ENCODE measurements around the gene RBM20.
"Not testable (repeated sequence)": the region's sequence is repeated elsewhere in the genome, so short reads cannot be mapped to it uniquely, and the experiment has no call there.

RBM20 gene

DNA sequence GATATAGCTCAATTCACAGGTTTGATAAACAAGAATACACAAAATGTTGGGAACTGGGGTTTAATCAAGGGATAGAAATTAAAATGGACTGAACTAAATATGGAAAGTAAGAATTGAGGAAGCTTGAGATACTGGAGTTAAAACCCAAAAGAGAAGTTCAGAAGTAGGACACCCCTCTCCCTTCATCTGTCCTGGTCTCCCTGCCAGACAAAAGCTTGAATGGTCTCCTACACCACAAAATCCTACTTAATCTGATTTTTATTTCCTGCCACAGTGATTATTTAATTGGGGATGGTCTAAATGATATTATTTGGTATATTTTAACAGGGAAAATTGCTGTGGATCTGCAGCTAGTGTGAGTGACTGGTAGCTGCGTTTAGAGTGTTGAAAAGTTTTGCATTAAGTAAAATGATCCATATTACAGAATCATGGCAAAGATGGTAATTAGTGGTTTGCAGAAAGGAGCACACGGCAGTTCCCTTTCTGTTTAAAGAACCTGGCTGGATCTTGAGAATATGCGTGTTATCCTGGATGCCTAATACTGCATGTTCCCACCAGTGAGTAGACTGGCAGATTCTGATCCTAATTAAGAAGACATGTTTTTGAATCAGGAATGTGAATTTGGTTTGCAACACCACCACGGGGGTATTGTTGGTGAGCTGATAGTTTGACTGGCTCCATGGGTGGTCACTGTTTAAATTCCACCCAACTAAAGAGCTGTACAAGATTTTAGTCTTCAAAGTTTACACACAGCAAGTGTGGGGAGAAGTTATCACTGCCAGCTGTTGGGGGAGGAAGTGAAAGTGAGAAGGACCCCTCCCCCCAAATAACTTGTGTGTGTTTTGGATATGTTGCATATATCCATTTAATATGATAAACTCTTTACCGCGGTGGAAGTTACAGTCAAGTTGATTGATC, 5.5 kb downstream of the RBM20 start:
- DNase-seq (ENCODE audit: low read depth), result no peak

DNA sequence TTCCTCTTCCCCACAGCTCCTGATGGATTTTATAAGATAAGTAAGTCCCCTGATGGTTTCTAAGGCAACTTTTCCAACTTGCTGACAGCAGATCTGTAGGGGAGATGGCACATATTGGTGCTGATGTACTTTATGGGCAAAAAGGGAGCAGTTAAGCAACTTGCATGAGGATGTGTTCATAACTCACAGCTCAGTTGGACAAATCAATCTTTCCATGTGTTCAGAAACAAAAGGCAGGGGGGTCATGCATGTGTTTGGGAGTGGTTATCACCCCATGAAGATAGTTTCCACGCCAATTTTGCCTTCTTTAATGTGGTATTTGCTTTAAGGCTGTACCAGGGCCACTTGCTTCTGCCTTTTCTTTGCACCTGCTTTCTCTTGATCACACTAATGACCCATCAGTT, 6.1 kb downstream of the RBM20 start:
- no peak for DNase-seq (ENCODE audit: low read depth)

DNA sequence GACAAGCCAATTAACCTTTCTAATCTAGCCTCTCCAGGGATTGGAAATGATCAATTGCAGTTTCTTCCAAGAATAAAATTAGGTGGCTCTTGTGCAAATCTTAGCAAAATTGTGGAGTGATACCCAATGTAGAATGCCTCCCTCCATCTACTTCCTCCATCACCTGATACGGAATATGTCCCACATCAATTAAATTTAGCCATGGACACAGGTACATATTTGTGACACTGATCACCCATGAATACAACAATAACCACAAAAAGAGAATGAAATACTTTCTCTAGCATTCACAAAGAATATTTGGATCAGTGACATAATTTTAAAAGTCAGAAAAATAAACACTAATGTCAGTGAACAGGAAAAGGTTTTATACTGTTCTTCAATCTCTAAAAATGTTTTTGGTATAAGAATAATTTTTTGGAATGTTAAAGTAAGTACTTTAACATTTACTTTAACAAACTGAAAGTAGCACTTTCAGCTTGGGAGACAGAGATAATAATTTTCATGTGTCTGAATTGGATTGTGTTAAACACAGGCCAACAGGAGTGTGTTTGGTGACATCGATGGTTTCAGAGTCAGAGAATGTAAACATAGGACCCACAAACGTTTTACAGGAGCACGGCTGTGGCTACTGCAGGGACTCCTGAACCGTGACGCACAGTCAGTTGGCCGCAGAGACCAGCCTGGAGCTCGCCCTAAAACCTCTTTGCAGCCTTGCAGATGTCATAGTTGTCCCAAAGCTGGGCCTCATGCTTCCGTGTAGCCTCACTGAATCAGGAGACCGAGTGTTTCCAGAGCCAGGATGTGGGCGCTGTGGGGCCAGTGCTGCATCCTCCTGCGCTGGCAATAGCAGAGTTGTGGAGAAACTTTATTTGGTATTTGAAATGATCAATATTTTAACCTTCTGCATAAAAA, 7.2 kb downstream of the RBM20 start:
- no peak for DNase-seq (ENCODE audit: low read depth)

DNA sequence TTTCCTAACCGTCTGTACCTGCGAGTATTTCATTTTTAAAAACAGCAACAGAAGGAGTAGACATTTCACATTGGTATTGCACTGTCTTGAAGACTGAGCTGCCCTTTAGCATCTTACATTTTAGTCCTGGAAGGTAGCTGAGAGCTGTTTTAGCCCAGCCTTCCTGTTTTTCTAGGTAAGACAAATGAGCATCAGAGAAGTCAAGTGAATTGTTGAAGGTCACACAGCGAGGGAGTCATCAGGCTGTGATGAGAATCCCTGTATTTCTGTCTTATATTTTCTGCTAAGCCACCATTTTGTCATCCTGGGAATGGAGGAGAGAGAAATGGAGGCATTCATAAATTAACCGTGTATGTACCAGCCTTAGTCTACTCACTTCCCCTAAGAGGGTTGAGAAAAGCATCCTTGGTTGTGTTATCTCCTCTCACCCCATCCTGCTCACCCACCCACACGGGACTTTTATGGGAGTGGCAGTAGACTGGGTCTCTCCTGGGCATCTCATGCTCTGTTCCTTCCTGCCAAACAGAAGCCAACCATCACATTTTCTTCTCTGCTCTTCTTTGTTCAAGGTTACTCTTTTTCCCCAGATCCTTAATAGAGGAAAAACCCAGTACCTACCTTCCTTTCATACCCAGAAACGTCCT, 8.5 kb downstream of the RBM20 start:
- no peak for DNase-seq (ENCODE audit: low read depth)

DNA sequence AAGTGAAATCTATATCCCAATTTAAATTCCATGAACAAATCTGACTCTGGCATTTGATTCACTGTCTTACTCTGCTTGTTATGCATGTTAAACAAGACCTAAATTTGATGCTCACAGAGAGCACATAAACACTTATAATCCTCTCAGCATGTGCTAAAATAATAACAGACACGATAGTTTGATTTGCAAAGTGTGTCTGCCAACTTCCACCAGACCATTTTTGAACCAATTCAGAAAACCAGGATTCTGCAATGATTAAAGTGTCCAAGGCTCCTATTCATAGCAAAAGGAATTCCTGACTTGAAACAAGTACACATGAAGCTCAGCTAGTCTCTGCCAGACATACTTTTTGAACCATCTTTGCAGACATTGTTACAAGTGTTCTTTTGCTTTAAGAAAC, 11.2 kb downstream of the RBM20 start:
- no peak for DNase-seq (ENCODE audit: low read depth)

DNA sequence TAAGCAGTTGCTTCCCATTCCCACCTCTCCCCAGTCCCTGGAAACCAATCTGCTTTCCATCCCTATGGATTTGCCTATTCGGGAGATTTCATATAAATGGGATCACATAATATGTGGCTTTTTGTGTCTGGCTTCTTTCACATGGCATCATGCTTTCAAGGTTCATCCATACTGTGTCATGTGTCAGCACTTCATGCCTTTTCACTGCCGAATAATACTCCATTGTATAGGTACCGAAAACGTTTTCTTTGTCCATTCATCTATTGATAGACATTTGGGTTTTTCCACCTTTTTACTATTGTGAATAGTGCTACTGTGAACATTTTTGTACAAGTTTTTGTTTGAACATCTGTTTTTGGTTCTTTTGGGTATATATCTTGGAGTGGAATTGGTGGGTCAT, 12.5 kb downstream of the RBM20 start:
- no peak for DNase-seq (ENCODE audit: low read depth)

DNA sequence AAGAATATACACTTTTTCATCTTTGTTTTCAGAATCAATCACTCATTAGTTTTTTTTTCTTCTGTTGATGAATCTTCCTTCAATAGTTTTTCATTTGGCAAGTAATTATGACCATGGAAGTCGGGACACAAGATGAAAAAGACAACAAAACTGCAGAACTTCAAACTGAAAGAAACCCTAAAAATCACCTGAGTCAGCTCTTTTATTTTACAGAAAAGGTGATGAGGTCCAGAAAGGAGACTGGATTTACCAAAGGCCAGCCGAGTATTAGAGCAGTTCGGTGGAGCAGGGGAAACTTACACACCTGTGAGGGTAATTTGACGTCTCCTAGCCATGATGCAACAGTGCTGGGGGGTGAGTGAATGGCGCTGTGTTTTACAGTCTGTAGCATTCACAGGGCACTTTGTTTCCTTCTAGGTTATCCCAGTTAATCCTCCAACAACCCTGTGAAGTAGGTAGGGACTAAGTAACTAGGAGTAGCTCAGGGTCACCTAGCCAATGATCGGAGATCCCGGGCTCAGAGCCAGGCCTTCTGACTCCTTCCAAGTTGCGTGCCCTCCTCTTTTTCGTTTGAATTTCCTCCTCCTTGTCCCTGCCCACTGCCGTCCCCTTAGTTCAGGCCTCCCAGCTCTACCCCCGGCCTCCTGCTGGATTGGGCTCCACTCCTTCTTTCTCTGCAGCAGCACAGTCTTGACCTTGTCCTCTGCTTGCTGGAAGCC, 14.0 kb downstream of the RBM20 start:
- DNase-seq (ENCODE audit: low read depth), result no peak

DNA sequence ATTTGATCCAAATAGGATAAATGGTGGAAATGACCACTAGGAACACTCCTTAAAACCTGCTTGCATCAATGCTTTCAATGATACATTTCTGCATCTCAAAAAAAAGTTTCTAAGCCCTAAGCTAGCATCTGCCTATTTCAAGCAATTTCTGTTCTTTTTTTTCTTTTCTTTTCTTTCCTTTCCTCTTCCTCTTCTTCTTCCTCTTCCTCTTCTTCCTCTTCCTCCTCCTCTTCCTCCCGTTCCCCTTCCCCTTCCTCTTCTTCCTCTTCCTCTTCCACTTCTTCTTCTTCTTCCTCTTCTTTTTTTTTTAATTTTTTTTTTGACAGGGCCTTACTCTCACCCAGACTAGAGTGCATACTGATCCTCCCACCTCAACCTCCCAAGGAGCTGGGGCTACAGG, 15.4 kb downstream of the RBM20 start:
- no peak for DNase-seq (ENCODE audit: low read depth)

DNA sequence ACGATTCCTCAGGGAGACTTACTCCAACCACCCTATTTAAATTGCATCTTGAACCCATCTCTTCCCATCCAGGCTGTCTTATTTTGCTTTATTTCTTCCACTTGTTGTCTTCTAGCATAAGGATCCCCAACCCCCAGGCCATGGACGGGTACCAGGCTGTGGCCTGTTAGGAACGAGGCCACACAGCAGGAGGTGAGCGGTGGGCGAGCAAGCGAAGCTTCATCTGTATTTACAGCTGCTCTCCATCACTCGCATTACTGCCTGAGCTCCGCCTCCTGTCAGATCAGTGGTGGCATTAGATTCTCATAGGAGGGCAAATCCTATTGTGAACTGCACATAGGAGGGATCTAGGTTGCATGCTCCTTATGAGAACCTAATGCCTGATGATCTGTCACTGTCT, 16.2 kb downstream of the RBM20 start:
- DNase-seq (ENCODE audit: low read depth), result not testable (repeated sequence)

DNA sequence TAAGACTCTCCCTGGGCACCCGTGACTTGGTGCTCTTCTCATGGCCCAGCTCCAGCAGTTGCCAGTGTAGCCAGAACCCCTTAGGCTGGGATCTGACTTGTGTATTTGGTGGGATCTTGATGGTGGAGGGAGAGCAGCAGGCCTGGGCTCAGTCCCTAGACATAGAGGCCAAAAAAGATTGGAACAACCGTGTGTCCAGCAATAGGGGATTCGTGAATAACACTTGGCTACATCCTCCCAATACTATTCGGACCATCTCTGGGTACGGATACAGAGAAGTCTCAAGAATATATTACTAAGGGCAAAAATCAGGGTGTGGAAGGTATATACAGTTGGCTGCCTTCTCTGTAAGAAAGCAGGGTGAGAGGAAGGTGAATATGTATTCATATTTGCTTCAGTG, 17.2 kb downstream of the RBM20 start:
- DNase-seq (ENCODE audit: low read depth), result no peak

DNA sequence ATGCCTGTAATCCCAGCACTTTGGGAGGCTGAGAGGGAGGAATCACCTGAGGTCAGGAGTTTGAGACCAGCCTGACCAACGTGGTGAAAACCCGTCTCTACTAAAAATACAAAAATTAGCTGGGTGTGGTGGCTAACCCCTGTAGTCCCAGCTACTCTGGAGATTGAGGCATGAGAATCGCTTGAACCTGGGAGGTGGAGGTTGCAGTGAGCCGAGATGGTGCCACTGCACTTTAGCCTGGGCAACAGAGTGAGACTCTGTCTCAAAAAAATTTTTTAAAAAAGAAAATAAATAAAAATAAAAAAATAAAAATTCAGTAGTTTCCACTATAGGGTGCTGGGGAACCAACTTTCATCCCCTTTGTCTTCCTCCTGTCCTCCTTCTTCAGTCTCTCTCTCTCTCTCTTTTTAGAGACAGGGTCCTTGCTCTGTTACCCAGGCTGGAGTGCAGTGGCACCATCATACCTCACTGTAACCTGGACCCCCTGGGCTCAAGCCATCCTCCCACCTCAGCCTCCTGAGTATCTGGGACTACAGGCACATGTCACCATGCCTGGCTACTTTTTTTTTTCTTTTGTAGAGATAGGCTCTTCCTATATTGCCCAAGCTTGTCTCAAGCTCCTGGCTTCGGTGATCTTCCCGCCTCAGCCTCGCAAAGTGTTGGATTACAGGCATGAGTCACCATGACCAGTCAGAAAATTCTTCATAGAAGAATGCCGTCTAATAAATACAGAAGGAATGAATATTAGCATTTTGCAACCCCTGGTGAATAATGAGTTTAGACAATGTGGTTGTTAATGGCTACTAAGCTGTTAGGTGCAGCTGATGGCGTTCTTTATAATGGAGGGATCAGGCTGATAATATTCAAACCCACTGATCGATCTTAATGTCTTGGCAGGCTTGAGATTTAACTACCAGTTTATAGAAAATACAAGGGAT, 20.6 kb downstream of the RBM20 start:
- no peak for DNase-seq (ENCODE audit: low read depth)

DNA sequence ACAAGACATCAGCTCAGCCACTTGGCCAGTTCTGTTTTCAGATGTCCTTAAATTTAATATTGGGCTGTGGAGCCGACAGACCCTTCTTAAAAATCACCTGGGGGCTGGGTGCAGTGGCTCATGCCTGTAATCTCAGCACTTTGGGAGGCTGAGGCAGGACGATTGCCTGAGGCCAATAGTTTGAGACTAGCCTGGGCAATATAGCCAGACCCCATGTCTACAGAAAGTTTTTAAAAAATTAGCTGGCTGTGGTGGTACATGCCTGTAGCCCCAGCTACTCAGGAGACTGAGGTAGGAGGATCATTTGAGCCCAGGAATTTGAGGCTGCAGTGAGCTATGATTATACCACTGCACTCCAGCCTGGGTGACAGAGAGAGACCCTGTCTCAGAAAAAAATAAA, 22.1 kb downstream of the RBM20 start:
- not testable (repeated sequence) for DNase-seq (ENCODE audit: low read depth)

DNA sequence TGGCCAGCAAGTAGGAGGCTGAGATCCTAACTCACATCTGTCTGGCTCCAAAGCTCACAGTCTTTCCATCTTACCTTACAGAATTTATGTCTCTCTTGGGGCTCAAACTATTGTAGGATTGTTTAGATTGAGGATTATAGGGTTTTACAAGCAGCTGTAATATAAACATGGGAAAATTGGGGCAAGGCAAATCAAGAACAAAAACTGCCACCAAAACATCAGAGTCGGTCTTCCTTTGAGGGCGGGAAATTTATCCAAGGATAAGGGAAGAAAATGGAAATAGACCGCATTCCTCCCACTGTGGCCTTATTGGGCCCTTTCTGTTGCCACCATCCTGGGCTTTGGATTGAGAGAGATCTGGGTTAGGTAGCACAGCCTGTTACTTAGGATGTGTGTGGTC, 22.5 kb downstream of the RBM20 start:
- no peak for DNase-seq (ENCODE audit: low read depth)

DNA sequence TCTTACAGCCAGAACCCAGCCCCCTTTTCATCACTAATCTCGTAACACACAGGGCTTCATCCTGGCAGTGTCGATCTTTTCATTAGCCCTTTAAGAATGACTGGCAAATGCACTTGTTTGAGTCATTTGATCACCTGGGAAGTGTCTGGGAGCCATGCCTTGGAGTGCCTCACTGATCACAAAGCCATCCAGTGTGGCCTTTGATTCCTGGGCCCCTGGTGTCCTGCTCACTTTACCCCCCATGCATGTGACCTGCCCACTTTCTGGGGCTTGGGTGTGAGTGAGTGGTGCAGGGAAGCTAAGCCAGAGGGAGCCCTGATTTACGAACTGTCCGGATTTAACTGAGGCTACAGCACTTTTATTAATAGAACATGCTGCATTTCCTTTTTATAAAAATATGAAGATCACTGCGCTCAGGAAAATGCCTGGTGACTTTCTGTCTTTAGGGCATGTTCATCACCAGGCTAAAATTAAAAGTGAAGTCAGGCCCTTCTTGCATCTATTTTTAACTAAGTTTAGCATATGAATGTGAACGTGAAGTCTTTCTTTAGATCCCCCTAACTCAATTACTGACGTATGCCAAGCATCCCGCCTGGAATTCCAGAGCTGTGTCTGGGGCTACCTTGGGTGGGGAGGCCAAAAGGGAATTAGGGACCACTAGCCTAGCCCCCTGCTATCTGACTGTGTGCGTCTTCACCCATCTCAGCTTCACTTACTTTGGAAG, 23.6 kb downstream of the RBM20 start:
- no peak for DNase-seq (ENCODE audit: low read depth)

DNA sequence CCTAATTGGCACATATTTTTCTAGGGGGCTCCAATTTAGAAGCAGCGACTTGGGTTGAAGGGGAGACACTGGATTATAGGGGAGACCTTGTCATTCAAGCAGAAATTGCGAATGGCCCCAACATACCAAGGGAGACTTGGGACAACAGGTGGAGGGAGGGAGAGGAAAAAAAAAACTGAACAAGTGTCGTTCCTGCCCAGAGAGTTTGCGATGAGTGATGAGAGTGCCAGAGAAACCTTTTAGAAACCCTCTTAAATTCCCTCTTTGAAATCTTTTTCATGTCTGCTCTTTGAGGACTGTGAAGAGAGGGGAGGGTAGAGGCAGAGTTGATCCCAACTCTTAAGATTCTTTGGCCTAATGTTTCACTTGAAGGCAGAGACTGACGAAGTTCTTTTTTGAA, 24.3 kb downstream of the RBM20 start:
- no peak for DNase-seq (ENCODE audit: low read depth)

DNA sequence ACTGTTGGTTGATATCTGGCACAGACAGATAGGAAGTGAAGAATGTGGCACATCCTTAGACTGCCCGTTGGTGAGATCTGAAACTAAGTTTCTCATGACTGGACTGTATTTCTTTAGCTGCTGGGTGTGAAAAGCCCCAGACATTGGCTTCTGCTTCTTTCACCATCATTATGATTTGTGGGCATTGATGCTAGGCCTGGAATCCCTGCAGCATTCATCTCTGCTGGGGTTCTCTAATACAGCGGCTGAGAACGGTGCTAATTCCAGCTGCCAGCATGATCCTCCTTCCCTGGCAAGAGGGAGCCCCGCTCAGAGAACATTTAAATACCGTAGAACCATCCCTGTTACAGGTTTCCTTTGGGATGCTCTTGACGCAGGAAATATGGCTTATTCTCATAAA, 26.2 kb downstream of the RBM20 start:
- no peak for DNase-seq (ENCODE audit: low read depth)

DNA sequence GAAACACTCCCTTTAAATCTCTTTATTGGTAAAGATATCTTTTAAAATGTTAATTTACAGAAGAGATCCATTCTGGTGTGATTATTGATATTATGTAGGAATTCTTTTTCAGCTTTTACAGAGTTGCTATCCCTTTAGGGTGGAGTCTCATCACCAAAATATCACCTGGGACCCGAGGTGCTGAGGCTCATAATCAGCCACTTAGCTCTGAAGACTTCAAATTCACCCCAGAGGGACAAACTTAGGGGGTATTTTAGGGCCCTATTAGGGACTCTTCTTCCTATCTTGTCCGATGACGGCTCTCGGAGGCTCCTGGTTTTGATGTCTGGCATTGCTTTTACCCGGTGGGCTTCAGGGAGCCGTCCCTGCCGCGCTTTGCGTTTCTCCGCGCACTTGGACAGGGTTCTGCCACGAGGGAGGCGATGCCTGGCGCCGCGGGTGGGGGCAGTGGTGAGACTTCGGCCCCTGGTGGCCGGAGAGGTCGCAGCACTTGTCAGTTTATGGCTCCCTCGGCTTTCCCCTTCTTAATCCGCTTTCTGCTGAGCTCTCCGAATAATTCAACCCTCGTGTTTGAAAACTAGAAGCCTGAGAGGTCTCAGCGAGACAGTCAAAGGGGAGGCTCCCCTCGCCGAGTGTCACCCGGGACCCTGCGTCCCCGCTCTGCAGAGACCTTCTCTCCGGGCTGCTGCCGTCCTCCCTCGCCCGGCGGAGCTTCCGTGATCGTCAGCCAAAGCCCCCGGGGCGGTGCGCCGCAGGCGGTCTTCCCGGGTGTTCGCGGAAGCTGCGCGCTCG, 27.8 kb downstream of the RBM20 start:
- DNase-seq (ENCODE audit: low read depth), result peak; percentile 47

DNA sequence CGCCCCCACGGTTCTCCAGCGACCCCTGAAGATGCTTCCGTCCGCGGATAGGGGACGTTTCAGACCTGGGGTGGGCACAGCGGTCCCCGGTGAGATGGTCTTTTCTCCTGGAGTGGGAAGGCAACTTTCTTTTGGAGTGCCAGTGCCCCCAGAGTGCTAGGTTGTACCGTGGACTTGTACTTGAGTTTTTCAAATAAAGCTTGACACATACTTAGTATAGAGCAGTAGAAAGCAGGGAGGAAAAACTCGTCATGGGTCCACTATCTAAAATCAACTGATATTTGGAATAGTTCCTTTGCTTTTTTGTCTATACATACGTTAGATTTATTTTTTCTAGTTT, 28.4 kb downstream of the RBM20 start:
- no peak for DNase-seq (ENCODE audit: low read depth)

DNA sequence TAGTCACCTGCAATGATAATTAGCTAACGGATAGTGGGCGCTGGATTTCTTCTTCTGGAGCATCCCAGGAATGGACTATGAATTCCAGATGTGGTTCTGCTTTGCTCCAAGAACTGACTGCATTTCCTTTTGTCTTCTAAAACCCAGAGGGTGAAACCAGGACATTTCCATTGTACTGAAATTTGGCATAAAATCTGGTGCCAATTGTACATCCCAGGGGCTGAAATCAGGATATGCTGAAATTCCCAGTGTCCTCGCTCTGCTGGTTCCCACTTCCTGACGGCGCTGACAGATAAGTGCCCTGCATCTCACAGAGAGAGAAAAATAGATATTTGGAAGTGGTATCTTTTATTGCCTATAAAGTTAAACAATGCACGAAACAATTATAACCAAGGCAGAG, 31.9 kb downstream of the RBM20 start:
- no peak for DNase-seq (ENCODE audit: low read depth)
